ENCODE measurements around the gene SMIM23. TPM values are rescaled to one million over a fixed set of nuclear protein-coding genes. Genes with fewer than 3 reads are reported as not detected.

The SMIM23 gene
- total and polyA plus RNA-seq, 8 donors, result not detected

DNA sequence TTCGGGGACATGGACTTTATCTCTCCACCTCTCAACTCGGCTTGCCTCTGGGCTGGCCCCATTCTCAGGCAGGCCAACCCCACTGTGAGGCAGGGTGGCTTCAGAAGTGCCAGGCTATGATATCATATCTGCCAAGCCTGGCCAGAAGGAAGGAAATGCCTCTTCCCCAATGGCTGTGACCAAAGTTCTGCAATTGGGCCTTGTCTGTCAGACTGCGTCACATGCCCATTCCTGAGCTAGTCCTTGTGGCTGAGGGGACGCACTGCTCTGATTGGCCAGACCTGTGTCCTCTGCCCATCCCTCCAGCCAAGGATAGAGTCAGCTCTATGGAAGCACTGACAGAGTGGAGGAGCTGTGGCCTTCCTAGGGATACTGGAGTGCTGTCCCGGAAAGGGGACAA, 11.9 kb downstream of the SMIM23 start:
- intact Hi-C loops (cut with DNase I; ENCODE audit: low total_unique reads), result no loop called here
- H3K27ac ChIP-seq, result no peak overlapping the region
- no peak overlapping the region for H3K4me3 ChIP-seq
- H3K4me1 ChIP-seq, result no peaks in the 10 kb centered on the region
- H3K36me3 ChIP-seq, result no peaks in the 10 kb centered on the region
- no peaks in the 10 kb centered on the region for H3K27me3 ChIP-seq
- 76 to 88% (median 82%) methylated on average over 5 of the region's 5 CpGs for WGBS, 5 donors
- no peak for DNase-seq
- H3K9me3 ChIP-seq, result no peaks in the 10 kb centered on the region
- TF ChIP-seq EP300 (IDR thresholded peaks at IDR 0.05) (no peak), POLR2AphosphoS5 (IDR thresholded peaks at IDR 0.05) (no peak), POLR2A (IDR thresholded peaks at IDR 0.05) (no peak)
- TF ChIP-seq, protein P1, sequence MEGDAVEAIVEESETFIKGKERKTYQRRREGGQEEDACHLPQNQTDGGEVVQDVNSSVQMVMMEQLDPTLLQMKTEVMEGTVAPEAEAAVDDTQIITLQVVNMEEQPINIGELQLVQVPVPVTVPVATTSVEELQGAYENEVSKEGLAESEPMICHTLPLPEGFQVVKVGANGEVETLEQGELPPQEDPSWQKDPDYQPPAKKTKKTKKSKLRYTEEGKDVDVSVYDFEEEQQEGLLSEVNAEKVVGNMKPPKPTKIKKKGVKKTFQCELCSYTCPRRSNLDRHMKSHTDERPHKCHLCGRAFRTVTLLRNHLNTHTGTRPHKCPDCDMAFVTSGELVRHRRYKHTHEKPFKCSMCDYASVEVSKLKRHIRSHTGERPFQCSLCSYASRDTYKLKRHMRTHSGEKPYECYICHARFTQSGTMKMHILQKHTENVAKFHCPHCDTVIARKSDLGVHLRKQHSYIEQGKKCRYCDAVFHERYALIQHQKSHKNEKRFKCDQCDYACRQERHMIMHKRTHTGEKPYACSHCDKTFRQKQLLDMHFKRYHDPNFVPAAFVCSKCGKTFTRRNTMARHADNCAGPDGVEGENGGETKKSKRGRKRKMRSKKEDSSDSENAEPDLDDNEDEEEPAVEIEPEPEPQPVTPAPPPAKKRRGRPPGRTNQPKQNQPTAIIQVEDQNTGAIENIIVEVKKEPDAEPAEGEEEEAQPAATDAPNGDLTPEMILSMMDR (IDR thresholded peaks at IDR 0.05), result no peak

DNA sequence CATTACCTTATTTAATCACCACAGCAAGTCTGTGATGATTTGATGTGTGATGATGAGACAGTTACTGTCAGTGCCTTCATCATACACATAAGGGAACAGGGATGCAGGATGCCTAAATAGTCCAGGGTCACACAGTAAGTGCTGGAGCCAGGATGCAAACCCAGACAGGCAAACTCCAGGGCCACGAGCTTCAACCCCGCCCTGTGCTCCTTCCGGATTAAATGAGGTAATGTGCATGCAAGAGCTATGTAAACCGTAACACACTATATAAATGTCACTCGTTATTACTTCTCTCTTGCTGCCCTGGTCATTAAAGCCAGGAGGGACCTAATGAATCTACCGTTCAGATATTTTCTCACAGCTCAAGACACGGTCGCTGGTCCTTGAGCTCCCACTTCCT, 12.8 kb downstream of the SMIM23 start:
- 76 to 92% (median 79%) methylated on average over 8 of the region's 8 CpGs for WGBS, 5 donors
- intact Hi-C loops (cut with DNase I; ENCODE audit: low total_unique reads), result no loop called here

DNA sequence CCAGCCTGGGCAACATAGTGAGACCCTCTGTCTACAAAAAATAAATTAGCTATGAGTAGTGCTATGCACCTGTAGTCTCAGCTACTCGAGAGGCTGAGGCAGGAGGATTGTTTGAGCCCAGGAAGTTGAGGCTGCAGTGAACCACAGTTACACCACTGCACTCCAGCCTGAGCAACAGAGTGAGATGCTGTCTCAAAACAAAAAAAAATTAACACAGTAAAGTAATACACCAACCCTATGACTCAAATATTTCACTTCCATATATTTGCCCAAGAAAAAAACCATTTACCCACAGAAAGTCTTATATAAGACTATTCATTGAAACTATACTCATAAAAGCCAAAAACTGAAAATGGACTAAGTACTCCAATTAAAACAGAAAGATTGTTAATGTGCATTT, 16.2 kb downstream of the SMIM23 start:
- WGBS, 5 donors, result 78 to 93% (median 83%) methylated on average over 1 of the region's 1 CpG
- TF ChIP-seq POLR2A (IDR thresholded peaks at IDR 0.05), result no peak
- TF ChIP-seq POLR2AphosphoS5 (IDR thresholded peaks at IDR 0.05), result no peak
- TF ChIP-seq, protein P1 (IDR thresholded peaks at IDR 0.05), result no peak
- no peak for TF ChIP-seq EP300 (IDR thresholded peaks at IDR 0.05)
- intact Hi-C loops (cut with DNase I; ENCODE audit: low total_unique reads), result no loop called here
- no peaks in the 10 kb centered on the region for H3K36me3 ChIP-seq
- H3K9me3 ChIP-seq, result no peaks in the 10 kb centered on the region
- peaks cover 0 to 19% (median 4%) of the 10 kb centered on the region in 3 donors for H3K27me3 ChIP-seq
- DNase-seq, result no peak
- H3K4me1 ChIP-seq, result peaks cover 0 to 3% (median under 1%) of the 10 kb centered on the region in 4 donors
- H3K4me3 ChIP-seq, result no peak overlapping the region
- no peak overlapping the region for H3K27ac ChIP-seq

More for the DNA sequence above, 12.8 kb downstream of the SMIM23 start:
- H3K9me3 ChIP-seq, result no peaks in the 10 kb centered on the region
- no peaks in the 10 kb centered on the region for H3K27me3 ChIP-seq
- no peak for DNase-seq
- H3K4me3 ChIP-seq, result no peak overlapping the region
- TF ChIP-seq EP300 (IDR thresholded peaks at IDR 0.05), result no peak
- TF ChIP-seq POLR2A (IDR thresholded peaks at IDR 0.05), result no peak
- TF ChIP-seq, protein P1 (IDR thresholded peaks at IDR 0.05), result no peak
- TF ChIP-seq POLR2AphosphoS5 (IDR thresholded peaks at IDR 0.05), result no peak
- H3K27ac ChIP-seq, result no peak overlapping the region
- H3K36me3 ChIP-seq, result no peaks in the 10 kb centered on the region
- no peaks in the 10 kb centered on the region for H3K4me1 ChIP-seq

DNA sequence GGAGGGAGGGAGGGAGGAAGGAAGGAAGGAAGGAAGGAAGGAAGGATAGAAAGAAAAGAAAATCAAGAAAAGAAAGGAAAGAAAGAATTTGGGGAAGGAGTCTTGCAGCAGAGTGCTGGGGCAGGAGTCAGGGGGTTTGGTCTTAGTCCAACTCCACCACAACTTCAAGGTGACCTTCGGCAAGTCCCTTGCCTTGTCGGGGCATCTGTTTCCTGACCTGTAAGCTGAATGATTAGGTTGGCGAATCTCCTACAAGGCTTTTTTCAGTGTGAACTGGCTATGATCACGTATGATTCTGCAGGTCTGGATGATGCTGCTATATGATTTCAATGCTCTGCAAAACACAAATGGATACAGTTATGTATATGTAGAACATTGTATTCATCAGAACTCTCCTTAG, 20.1 kb downstream of the SMIM23 start:
- Histone ChIP-seq H3K36me3 (no peaks in the 10 kb centered on the region), H3K9me3 (peaks cover under 1 to 8% (median 6%) of the 10 kb centered on the region in 4 donors), H3K27ac (no peak overlapping the region), H3K4me1 (peaks cover 0 to 9% (median 4%) of the 10 kb centered on the region in 4 donors), H3K27me3 (peaks cover 3 to 33% (median 12%) of the 10 kb centered on the region in 3 donors), H3K4me3 (no peak overlapping the region)
- TF ChIP-seq POLR2AphosphoS5 (IDR thresholded peaks at IDR 0.05) (no peak), EP300 (IDR thresholded peaks at IDR 0.05) (no peak), POLR2A (IDR thresholded peaks at IDR 0.05) (no peak)
- TF ChIP-seq, protein P1 (IDR thresholded peaks at IDR 0.05), result no peak
- WGBS, 5 donors, result 64 to 81% (median 75%) methylated on average over 4 of the region's 4 CpGs
- intact Hi-C loops (cut with DNase I; ENCODE audit: low total_unique reads), result no loop called here
- no peak for DNase-seq

Data from stomach (tissue), 9 donors.